HL-60 (cell line): ENCODE measurements around the gene MAGI2.

Source experiments
- DNase-seq, 2 experiments: peaks; one replicate each; pipeline ENCODE4 v3.0.0-alpha.2; 2010 to 2020; ENCODE audit warnings: low read depth in 1 of 2, low spot score in 1 of 2
- H3K27ac ChIP-seq: fragments of 250-450 bp; sonication (Bioruptor Pico); replicated peaks from 2 replicates; pipeline ENCODE4 v1.5.1; 2020; ENCODE audit warnings: mild to moderate bottlenecking, moderate library complexity
- H3K27me3 ChIP-seq: fragments of 250-450 bp; sonication (Bioruptor Pico); 2 replicates; pipeline ENCODE4 v1.5.1; 2021; ENCODE audit warnings: mild to moderate bottlenecking, moderate library complexity; ENCODE audit not compliant: insufficient read depth, poor library complexity, severe bottlenecking
- H3K4me3 ChIP-seq: replicated peaks from 2 replicates; pipeline ENCODE4 v1.5.1; 2011; ENCODE audit warnings: mild to moderate bottlenecking, control low read depth, low read length; ENCODE audit not compliant: insufficient read depth
- CTCF ChIP-seq: IDR thresholded peaks from one replicate; pipeline ENCODE4 v1.5.1; 2011; ENCODE audit warnings: low read length, control low read depth, inconsistent platforms; ENCODE audit not compliant: insufficient read depth
- GABPA ChIP-seq: IDR thresholded peaks from 2 replicates; pipeline ENCODE4 v1.6.1; 2012; ENCODE audit warnings: low read depth
- POLR2AphosphoS5 ChIP-seq: IDR thresholded peaks from 2 replicates; pipeline ENCODE4 v1.6.1; 2012; ENCODE audit warnings: low read depth
- SPI1 ChIP-seq: IDR thresholded peaks from 2 replicates; pipeline ENCODE4 v1.6.1; 2012; ENCODE audit warnings: low read depth, mild to moderate bottlenecking, borderline replicate concordance
- TF ChIP-seq, protein P1 (sequence below): IDR thresholded peaks from 2 replicates; pipeline ENCODE4 v1.6.1; 2012; ENCODE audit warnings: low read depth; ENCODE audit not compliant: insufficient replicate concordance

The MAGI2 gene

DNA sequence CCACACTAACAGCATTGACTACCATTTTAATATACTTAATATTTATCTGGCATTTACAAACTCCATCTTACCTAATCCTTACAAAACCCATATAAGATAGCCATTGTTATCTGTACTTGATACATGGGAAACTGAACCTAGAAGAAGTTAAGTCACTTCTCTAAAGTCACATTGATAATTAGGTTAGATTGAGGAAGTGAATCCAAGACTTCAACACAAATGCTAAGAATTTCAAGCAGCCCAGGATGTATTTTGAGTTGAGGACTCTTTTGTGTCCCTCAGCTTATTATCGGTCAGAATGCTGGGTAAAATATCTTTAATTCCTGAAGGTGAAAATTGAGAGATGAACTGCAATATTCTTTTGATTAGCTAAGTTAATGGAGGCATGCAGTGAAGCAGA lies 1189.4 kb downstream of the MAGI2 start:
- no peak overlapping the region for H3K27ac ChIP-seq
- no peak overlapping the region for H3K4me3 ChIP-seq
- no peaks in the 10 kb centered on the region for H3K27me3 ChIP-seq
- no peak for DNase-seq
- peak; percentile 26; the same call in 1 of the 2 replicates for TF ChIP-seq SPI1
- TF ChIP-seq, protein P1, sequence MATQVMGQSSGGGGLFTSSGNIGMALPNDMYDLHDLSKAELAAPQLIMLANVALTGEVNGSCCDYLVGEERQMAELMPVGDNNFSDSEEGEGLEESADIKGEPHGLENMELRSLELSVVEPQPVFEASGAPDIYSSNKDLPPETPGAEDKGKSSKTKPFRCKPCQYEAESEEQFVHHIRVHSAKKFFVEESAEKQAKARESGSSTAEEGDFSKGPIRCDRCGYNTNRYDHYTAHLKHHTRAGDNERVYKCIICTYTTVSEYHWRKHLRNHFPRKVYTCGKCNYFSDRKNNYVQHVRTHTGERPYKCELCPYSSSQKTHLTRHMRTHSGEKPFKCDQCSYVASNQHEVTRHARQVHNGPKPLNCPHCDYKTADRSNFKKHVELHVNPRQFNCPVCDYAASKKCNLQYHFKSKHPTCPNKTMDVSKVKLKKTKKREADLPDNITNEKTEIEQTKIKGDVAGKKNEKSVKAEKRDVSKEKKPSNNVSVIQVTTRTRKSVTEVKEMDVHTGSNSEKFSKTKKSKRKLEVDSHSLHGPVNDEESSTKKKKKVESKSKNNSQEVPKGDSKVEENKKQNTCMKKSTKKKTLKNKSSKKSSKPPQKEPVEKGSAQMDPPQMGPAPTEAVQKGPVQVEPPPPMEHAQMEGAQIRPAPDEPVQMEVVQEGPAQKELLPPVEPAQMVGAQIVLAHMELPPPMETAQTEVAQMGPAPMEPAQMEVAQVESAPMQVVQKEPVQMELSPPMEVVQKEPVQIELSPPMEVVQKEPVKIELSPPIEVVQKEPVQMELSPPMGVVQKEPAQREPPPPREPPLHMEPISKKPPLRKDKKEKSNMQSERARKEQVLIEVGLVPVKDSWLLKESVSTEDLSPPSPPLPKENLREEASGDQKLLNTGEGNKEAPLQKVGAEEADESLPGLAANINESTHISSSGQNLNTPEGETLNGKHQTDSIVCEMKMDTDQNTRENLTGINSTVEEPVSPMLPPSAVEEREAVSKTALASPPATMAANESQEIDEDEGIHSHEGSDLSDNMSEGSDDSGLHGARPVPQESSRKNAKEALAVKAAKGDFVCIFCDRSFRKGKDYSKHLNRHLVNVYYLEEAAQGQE, result no peak

- TF ChIP-seq POLR2AphosphoS5, result no peak
- no peak for TF ChIP-seq CTCF
- Histone ChIP-seq H3K27me3 (no peaks in the 10 kb centered on the region), H3K4me3 (no peak overlapping the region), H3K27ac (no peak overlapping the region)
- DNase-seq, result no peak
These were observed 1191.7 kb downstream of the MAGI2 start for GRCh38 chr7:78261739-78262138.

DNA sequence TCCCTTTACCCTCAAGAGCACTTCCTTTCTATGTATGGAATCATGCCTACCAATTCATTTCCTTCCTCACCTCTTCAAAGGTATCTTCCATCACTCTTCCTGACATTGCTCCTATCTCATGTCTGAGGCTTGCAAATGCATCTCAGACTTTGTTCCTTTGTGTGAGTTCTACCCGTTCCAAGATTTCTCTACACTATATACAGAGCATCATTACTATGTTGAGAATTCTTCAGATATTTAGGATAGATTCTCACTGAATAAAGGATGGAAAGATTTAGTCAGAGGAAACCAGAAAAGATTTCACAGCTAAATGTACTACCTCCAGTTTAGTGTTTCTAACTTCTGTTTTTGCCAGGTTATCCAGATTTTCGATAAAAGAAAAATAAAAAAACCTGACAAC lies 1192.2 kb downstream of the MAGI2 start:
- Histone ChIP-seq H3K4me3 (no peak overlapping the region), H3K27ac (no peak overlapping the region), H3K27me3 (no peaks in the 10 kb centered on the region)
- no peak for TF ChIP-seq SPI1
- no peak for TF ChIP-seq CTCF
- no peak for TF ChIP-seq GABPA
- TF ChIP-seq, protein P1, result no peak
- TF ChIP-seq POLR2AphosphoS5, result no peak
- DNase-seq, result no peak

GRCh38 chr7:78260826-78261225 lies 1192.6 kb downstream of the MAGI2 start:
- no peak overlapping the region for H3K4me3 ChIP-seq
- H3K27me3 ChIP-seq, result no peaks in the 10 kb centered on the region
- H3K27ac ChIP-seq, result no peak overlapping the region
- TF ChIP-seq GABPA, result no peak
- TF ChIP-seq SPI1, result no peak
- TF ChIP-seq CTCF, result no peak
- TF ChIP-seq, protein P1, result no peak
- no peak for TF ChIP-seq POLR2AphosphoS5
- DNase-seq, result no peak
